K562 treated with DMSO at 1 percent for 4 hours (cell line): ENCODE results near the gene MLPH. TPM values are rescaled to one million over a fixed set of nuclear protein-coding genes. Genes with fewer than 3 reads are reported as not detected.

Experiments
- total RNA-seq: library from RNA; unstranded; fragments of 300-600 nt; gene quantifications from 2 replicates; pipeline ENCODE4 v1.2.3, GENCODE V29; 2022; ENCODE audit not compliant: insufficient read depth

Gene MLPH
- total RNA-seq = not detected in 2 replicates

GRCh38 chr2:237486819-237487448, at the start of gene MLPH:
MLPH (plus strand) TSS chr2:237487251; CDS start chr2:237493427, 6,176 bp downstream.

DNA sequence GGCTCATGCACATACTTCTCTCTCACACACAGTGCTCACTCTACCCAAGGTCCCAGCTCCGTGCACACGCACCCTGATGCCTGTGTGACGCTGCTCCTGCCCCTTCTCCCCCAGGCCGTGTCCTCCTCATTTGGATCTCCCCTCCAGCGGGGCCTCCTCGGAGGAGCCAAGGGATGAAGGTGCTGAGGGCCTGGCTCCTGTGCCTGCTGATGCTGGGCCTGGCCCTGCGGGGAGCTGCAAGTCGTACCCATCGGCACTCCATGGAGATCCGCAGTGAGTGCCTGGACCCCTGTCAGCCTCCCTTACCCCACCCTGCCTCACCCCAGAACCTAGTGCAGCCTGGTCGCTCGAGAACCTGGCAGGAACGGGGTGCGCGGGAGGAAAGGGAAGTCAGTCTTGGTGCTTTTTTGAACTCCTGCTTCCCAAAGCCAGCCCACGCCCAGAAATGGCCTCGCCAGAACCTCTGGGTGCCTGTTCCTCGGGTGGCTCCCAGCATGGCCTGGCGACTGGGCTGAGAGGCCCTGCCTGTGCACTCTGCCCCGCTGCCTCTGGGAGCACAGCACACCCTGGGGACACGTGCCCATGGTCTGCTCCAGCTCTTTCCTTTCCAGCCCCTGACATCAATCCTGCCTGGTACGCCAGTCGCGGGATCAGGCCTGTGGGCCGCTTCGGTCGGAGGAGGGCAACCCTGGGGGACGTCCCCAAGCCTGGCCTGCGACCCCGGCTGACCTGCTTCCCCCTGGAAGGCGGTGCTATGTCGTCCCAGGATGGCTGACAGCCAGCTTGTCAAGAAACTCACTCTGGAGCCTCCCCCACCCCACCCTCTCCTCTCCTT, 79.6 kb downstream of the MLPH start, which contains the start of gene PRLH:
Gene PRLH, plus strand, starts transcription at position 174 of the 835 bp plus-strand sequence. Its CDS starts 0 bp downstream, at position 174.

GRCh38 chr2:237590272-237591140, 103.5 kb downstream of the MLPH start, which contains the start of gene RAB17:
RAB17 (minus strand) TSS chr2:237590734; CDS start chr2:237586154, 4,580 bp downstream.

Other genes with a start within 250 kb of the MLPH start
- gene COL6A3, start 73.1 kb upstream of the MLPH start, total RNA-seq = 32.9 and 38.2 TPM in 2 replicates
- gene PRLH, start 79.3 kb downstream of the MLPH start, total RNA-seq = not detected in 2 replicates
- gene RAB17, start 103.5 kb downstream of the MLPH start, total RNA-seq = not detected in 2 replicates
- 14.3 and 17.7 TPM in 2 replicates for gene LRRFIP1, start 140.3 kb downstream of the MLPH start, total RNA-seq